ENCODE results near the gene UACA. TPM values are rescaled to one million over a fixed set of nuclear protein-coding genes. Genes with fewer than 3 reads are reported as not detected.

UACA gene
- total and polyA plus RNA-seq, 9 of the 15 experiments (the other 6 are each of a cell fraction or from before 2014, with no cell fraction given): 0.06 to 0.33 (median 0.15) TPM; not detected in 5

GRCh38 chr15:70765504-70766281, 2.3 kb upstream of the UACA start (continued):
- TF ChIP-seq ZNF407 (IDR thresholded peaks at IDR 0.05; ENCODE audit: low read depth): no peak
- TF ChIP-seq SMAD3 (CRISPR knock-in tag; conservative IDR thresholded peaks at IDR 0.05): no peak
- TF ChIP-seq SRSF9 (IDR thresholded peaks at IDR 0.05; ENCODE audit: borderline replicate concordance, low read depth, low read length): no peak
- no peak for TF ChIP-seq FOSL1 (tag; conservative IDR thresholded peaks at IDR 0.05)
- no peak for TF ChIP-seq ZNF277 (CRISPR knock-in tag; IDR thresholded peaks at IDR 0.05; ENCODE audit: borderline replicate concordance)
- no peak for TF ChIP-seq U2AF1 (optimal IDR thresholded peaks at IDR 0.05; ENCODE audit: low read depth, low read length)
- no peak for TF ChIP-seq CBFA2T3 (IDR thresholded peaks at IDR 0.05)
- TF ChIP-seq KLF13 (tag; IDR thresholded peaks at IDR 0.05; ENCODE audit: borderline replicate concordance, low read depth): no peak
- TF ChIP-seq ZNF699 (CRISPR knock-in tag; IDR thresholded peaks at IDR 0.05; ENCODE audit: insufficient replicate concordance): no peak
- no peak for TF ChIP-seq E4F1 (CRISPR knock-in tag; IDR thresholded peaks at IDR 0.05; ENCODE audit: borderline replicate concordance)

Measured in K562 (cell line).